ENCODE data around the gene TRAF6.
"Not testable (repeated sequence)": the region's sequence is repeated elsewhere in the genome, so short reads cannot be mapped to it uniquely, and the experiment has no call there.

The TRAF6 gene

GRCh38 chr11:36493332-36493731, 16.7 kb downstream of the TRAF6 start:
- no peak for DNase-seq (ENCODE audit: low read depth)

GRCh38 chr11:36492724-36493304, 17.3 kb downstream of the TRAF6 start:
- DNase-seq (ENCODE audit: low read depth), result peak; percentile 59

- no peak for DNase-seq (ENCODE audit: low read depth)
These were observed 19.9 kb downstream of the TRAF6 start for GRCh38 chr11:36490026-36490806.

- DNase-seq (ENCODE audit: low read depth), result no peak
These were observed 22.0 kb downstream of the TRAF6 start for GRCh38 chr11:36488096-36488495.

- peak; percentile 48 for DNase-seq (ENCODE audit: low read depth)
These were observed 22.5 kb downstream of the TRAF6 start for GRCh38 chr11:36487619-36488018.

GRCh38 chr11:36485298-36486002, 24.6 kb downstream of the TRAF6 start:
- no peak for DNase-seq (ENCODE audit: low read depth)

GRCh38 chr11:36483042-36483441, 27.0 kb downstream of the TRAF6 start:
- DNase-seq (ENCODE audit: low read depth), result not testable (repeated sequence)

- no peak for DNase-seq (ENCODE audit: low read depth)
These were observed 29.2 kb downstream of the TRAF6 start for GRCh38 chr11:36480833-36481232.

- DNase-seq (ENCODE audit: low read depth), result peak; percentile 66
These were observed 31.3 kb downstream of the TRAF6 start for GRCh38 chr11:36478700-36479329.

GRCh38 chr11:36475192-36475591, 34.9 kb downstream of the TRAF6 start:
- DNase-seq (ENCODE audit: low read depth), result peak; percentile 46

- no peak for DNase-seq (ENCODE audit: low read depth)
These were observed 38.5 kb downstream of the TRAF6 start for GRCh38 chr11:36471577-36471976.

GRCh38 chr11:36469881-36470802, 39.9 kb downstream of the TRAF6 start:
- DNase-seq (ENCODE audit: low read depth), result peak; percentile 74

GRCh38 chr11:36469063-36469462, 41.0 kb downstream of the TRAF6 start:
- peak; percentile 27 for DNase-seq (ENCODE audit: low read depth)

- no peak for DNase-seq (ENCODE audit: low read depth)
These were observed 42.2 kb downstream of the TRAF6 start for GRCh38 chr11:36467916-36468315.

GRCh38 chr11:36467012-36467411, 43.1 kb downstream of the TRAF6 start:
- DNase-seq (ENCODE audit: low read depth), result no peak

GRCh38 chr11:36465449-36466163, 44.5 kb downstream of the TRAF6 start:
- DNase-seq (ENCODE audit: low read depth), result peak; percentile 32

GRCh38 chr11:36464720-36465119, 45.4 kb downstream of the TRAF6 start:
- DNase-seq (ENCODE audit: low read depth), result no peak

GRCh38 chr11:36463781-36464180, 46.3 kb downstream of the TRAF6 start:
- DNase-seq (ENCODE audit: low read depth), result peak; percentile 82

- no peak for DNase-seq (ENCODE audit: low read depth)
These were observed 47.8 kb downstream of the TRAF6 start for GRCh38 chr11:36462321-36462720.

- no peak for DNase-seq (ENCODE audit: low read depth)
These were observed 49.9 kb downstream of the TRAF6 start for GRCh38 chr11:36460220-36460619.

GRCh38 chr11:36459046-36459445, 51.0 kb downstream of the TRAF6 start:
- no peak for DNase-seq (ENCODE audit: low read depth)

Measured in EH (cell line).